H1 (cell line): ENCODE data around the gene HES4. TPM values are rescaled to one million over a fixed set of nuclear protein-coding genes. Genes with fewer than 3 reads are reported as not detected.

Experiments used
- CTCF ChIA-PET: fragments of 300-600 bp; sonication (Branson Sonifier 250); formaldehyde crosslinking; loops from one replicate; lab custom pipeline; 2021; ENCODE audit not compliant: partially characterized antibody; lab: Charles Lee
- POLR2A ChIA-PET: fragments of 300-600 bp; sonication (Branson Sonifier 250); formaldehyde crosslinking; loops from one replicate; lab custom pipeline; 2021; ENCODE audit warnings: inconsistent platforms; ENCODE audit not compliant: partially characterized antibody; lab: Charles Lee
- DNase-seq, 2 experiments: peaks; one replicate each; pipeline versions ENCODE4 v3.0.0 to v3.0.0-alpha.2; 2010 to 2022; ENCODE audit warnings: low spot score in 2 of 2, low read depth in 1 of 2, mixed read lengths in 1 of 2
- FAIRE-seq: peaks from 2 replicates; lab custom pipeline; 2011; peaks lifted over from hg19 to GRCh38; lab: Jason Lieb, UNC
- H2AFZ ChIP-seq: 2 replicates; pipeline ENCODE4 v1.8.1; 2012; ENCODE audit warnings: low read length, inconsistent platforms
- H2AK5ac ChIP-seq: 2 replicates; pipeline ENCODE4 v1.6.1; 2013; ENCODE audit warnings: low read depth, low read length
- H2BK120ac ChIP-seq: replicated peaks from 2 replicates; pipeline ENCODE3; 2013; ENCODE audit warnings: low read depth, low read length, inconsistent platforms
- H2BK12ac ChIP-seq: 2 replicates; pipeline ENCODE4 v1.6.1; 2013; ENCODE audit warnings: low read depth, low read length
- H2BK15ac ChIP-seq: 2 replicates; pipeline ENCODE4 v1.6.1; 2013; ENCODE audit warnings: low read length
- H2BK20ac ChIP-seq: 2 replicates; pipeline ENCODE4 v1.6.1; 2013; ENCODE audit warnings: low read length
- H2BK5ac ChIP-seq: 2 replicates; pipeline ENCODE4 v1.6.1; 2013; ENCODE audit warnings: low read depth, low read length
- H3K14ac ChIP-seq: 2 replicates; pipeline ENCODE4 v1.6.1; 2013; ENCODE audit warnings: inconsistent platforms; ENCODE audit not compliant: insufficient read length
- H3K18ac ChIP-seq: 2 replicates; pipeline ENCODE4 v1.6.1; 2013; ENCODE audit warnings: low read length; ENCODE audit errors: extremely low read depth
- H3K23ac ChIP-seq: 2 replicates; pipeline ENCODE4 v1.6.1; 2013; ENCODE audit warnings: inconsistent platforms; ENCODE audit not compliant: insufficient read length
- H3K23me2 ChIP-seq: 2 replicates; pipeline ENCODE4 v1.6.1; 2013; ENCODE audit warnings: low read depth, low read length
- H3K27ac ChIP-seq: 2 replicates; pipeline ENCODE4 v1.6.1; 2011; ENCODE audit warnings: low read depth, low read length, inconsistent platforms
- H3K27me3 ChIP-seq, 4 experiments: replicated peaks in 1 of 4; 1 replicate in 1 of 4; 2 replicates in 3 of 4; pipeline versions ENCODE4 v1.6.1 to v1.8.1; 2011 to 2013; ENCODE audit warnings: low read length in 3 of 4, mild to moderate bottlenecking in 3 of 4, inconsistent platforms in 2 of 4, mixed read lengths in 2 of 4, moderate library complexity in 1 of 4; ENCODE audit not compliant: control insufficient read depth in 3 of 4, insufficient read depth in 3 of 4; ENCODE audit errors: extremely low read depth in 1 of 4
- H3K36me3 ChIP-seq, 4 experiments: 2 replicates each; pipeline versions ENCODE4 v1.6.1 to v1.8.1; 2011 to 2013; ENCODE audit warnings: mild to moderate bottlenecking in 4 of 4, low read length in 3 of 4, moderate library complexity in 2 of 4, control low read depth in 1 of 4, inconsistent platforms in 1 of 4; ENCODE audit not compliant: insufficient read depth in 4 of 4, control insufficient read depth in 2 of 4
- H3K4ac ChIP-seq: replicated peaks from 2 replicates; pipeline ENCODE3; 2013; ENCODE audit warnings: low read length, low read depth, mixed read lengths, inconsistent platforms; ENCODE audit not compliant: insufficient read length
- H3K4me1 ChIP-seq, 4 experiments: replicated peaks in 1 of 4; 1 replicate in 1 of 4; 2 replicates in 3 of 4; pipeline versions ENCODE4 v1.6.1 to v1.8.1; 2011 to 2013; ENCODE audit warnings: low read length in 3 of 4, inconsistent platforms in 2 of 4, mixed read lengths in 1 of 4; ENCODE audit not compliant: insufficient read depth in 4 of 4, control insufficient read depth in 3 of 4
- H3K4me2 ChIP-seq, 2 experiments: 2 replicates each; pipeline versions ENCODE4 v1.6.1 to v1.8.1; 2011 to 2013; ENCODE audit warnings: low read depth in 2 of 2, low read length in 2 of 2, control low read depth in 1 of 2, inconsistent platforms in 1 of 2, mild to moderate bottlenecking in 1 of 2; ENCODE audit not compliant: insufficient read depth in 1 of 2
- H3K4me3 ChIP-seq, 4 experiments: fragments of 200-600, 300-600 bp in 1 of 4; sonication (generic), shearing (Covaris generic), sonication (Bioruptor Twin) in 1 of 4; 2 replicates each; pipeline versions ENCODE4 v1.5.1 to v1.8.1; 2011 to 2016; ENCODE audit warnings: low read length in 4 of 4, low read depth in 3 of 4, control low read depth in 2 of 4, inconsistent platforms in 2 of 4, mild to moderate bottlenecking in 2 of 4, mixed read lengths in 1 of 4, moderate library complexity in 1 of 4; ENCODE audit not compliant: insufficient read depth in 2 of 4; ENCODE audit errors: extremely low read depth in 1 of 4
- H3K56ac ChIP-seq: replicated peaks from 2 replicates; pipeline ENCODE3; 2013; ENCODE audit warnings: low read depth, mild to moderate bottlenecking, mixed read lengths, low read length, inconsistent platforms; ENCODE audit not compliant: insufficient read length
- H3K79me1 ChIP-seq: 2 replicates; pipeline ENCODE4 v1.6.1; 2013; ENCODE audit warnings: low read depth, low read length, control low read depth
- H3K79me2 ChIP-seq, 2 experiments: 2 replicates each; pipeline versions ENCODE4 v1.6.1 to v1.8.1; 2012 to 2013; ENCODE audit warnings: low read length in 2 of 2, mild to moderate bottlenecking in 2 of 2, inconsistent platforms in 1 of 2; ENCODE audit not compliant: insufficient read depth in 2 of 2, control insufficient read depth in 1 of 2
- H3K9ac ChIP-seq, 4 experiments: replicated peaks in 1 of 4; 1 replicate in 1 of 4; 2 replicates in 3 of 4; pipeline versions ENCODE4 v1.6.1 to v1.8.1; 2011 to 2013; ENCODE audit warnings: low read depth in 3 of 4, low read length in 3 of 4, control low read depth in 2 of 4, mild to moderate bottlenecking in 2 of 4, moderate library complexity in 2 of 4, inconsistent platforms in 1 of 4; ENCODE audit errors: extremely low read depth in 1 of 4
- H3K9me3 ChIP-seq, 2 experiments: 2 replicates each; pipeline versions ENCODE4 v1.6.1 to v1.8.1; 2012 to 2013; ENCODE audit warnings: mild to moderate bottlenecking in 2 of 2, moderate library complexity in 2 of 2, control low read depth in 1 of 2, inconsistent platforms in 1 of 2, low read depth in 1 of 2, low read length in 1 of 2, mixed read lengths in 1 of 2; ENCODE audit not compliant: insufficient read depth in 2 of 2
- H4K20me1 ChIP-seq, 2 experiments: replicated peaks in 1 of 2; 2 replicates each; pipeline versions ENCODE3 to v1.8.1; 2011 to 2013; ENCODE audit warnings: inconsistent platforms in 2 of 2, low read length in 2 of 2, mild to moderate bottlenecking in 1 of 2; ENCODE audit not compliant: insufficient read depth in 2 of 2, control insufficient read depth in 1 of 2
- H4K5ac ChIP-seq: 2 replicates; pipeline ENCODE4 v1.6.1; 2013; ENCODE audit warnings: low read length, low read depth, mixed read lengths, inconsistent platforms; ENCODE audit not compliant: insufficient read length
- H4K8ac ChIP-seq: 2 replicates; pipeline ENCODE4 v1.8.0; 2013; ENCODE audit warnings: mild to moderate bottlenecking, moderate library complexity, low read length, inconsistent platforms; ENCODE audit not compliant: insufficient read depth; ENCODE audit errors: extremely low read depth
- H4K91ac ChIP-seq: replicated peaks from 2 replicates; pipeline ENCODE3; 2013; ENCODE audit warnings: low read length, mixed read lengths, inconsistent platforms; ENCODE audit not compliant: insufficient read length
- CHD1 ChIP-seq: IDR thresholded peaks from 2 replicates; pipeline ENCODE4 v1.6.1; 2012; ENCODE audit warnings: low read depth, low read length, improper control_type of control experiment
- KDM4A ChIP-seq: IDR thresholded peaks from one replicate; pipeline ENCODE4 v1.7.1; 2012; ENCODE audit warnings: low read depth, mild to moderate bottlenecking, moderate library complexity, low read length, inconsistent platforms; ENCODE audit not compliant: severe bottlenecking
- NANOG ChIP-seq: IDR thresholded peaks from 2 replicates; pipeline ENCODE4 v1.6.1; 2011; ENCODE audit warnings: low read length, low read depth, mild to moderate bottlenecking, inconsistent platforms; ENCODE audit not compliant: insufficient read depth, poor library complexity, severe bottlenecking
- RBBP5 ChIP-seq: IDR thresholded peaks from 2 replicates; pipeline ENCODE4 v1.7.1; 2012; ENCODE audit warnings: low read depth, mild to moderate bottlenecking, inconsistent platforms, low read length, moderate library complexity, borderline replicate concordance
- WGBS, 2 experiments: shearing (Covaris generic) in 1 of 2; methylation state at CpG; one replicate each; pipeline versions ENCODE4 v1.1.6 to v1.1.7; 2013 to 2015; ENCODE audit warnings: low lambda C conversion rate in 2 of 2, mixed read lengths in 2 of 2, inconsistent platforms in 1 of 2, low coverage in 1 of 2, missing lambda C conversion rate in 1 of 2; ENCODE audit not compliant: insufficient replicate concordance in 2 of 2, insufficient coverage in 1 of 2, insufficient read length in 1 of 2; ENCODE audit errors: extremely low coverage in 1 of 2, missing lambda C conversion rate in 1 of 2; 5-methylcytosine and 5-hydroxymethylcytosine counted together
- polyA plus RNA-seq, 7 experiments: library from polyadenylated mRNA; depleted of rRNA in 3 of 7; stranded (reverse) in 5 of 7; unstranded in 2 of 7; fragments of >200 nt in 5 of 7; fragments of 200-250 nt in 2 of 7; gene quantifications; 1 replicate in 5 of 7; 2 replicates in 1 of 7; 4 replicates in 1 of 7; pipeline versions ENCODE4 v1.2.1 to v1.2.3, GENCODE V29; 2011 to 2013; ENCODE audit warnings: missing spikeins in 2 of 7, mixed read lengths in 2 of 7
- total RNA-seq: library from RNA; stranded (reverse); fragmentation: NEBNext Ultra II Directional; extraction: Animal tissue kit (Norgen Biotek cat#: 25700); gene quantifications from 2 replicates; pipeline ENCODE4 v1.2.1, GENCODE V29; 2021

HES4 gene
- total and polyA plus RNA-seq, 2 of the 8 experiments (the other 6 are each of a cell fraction or from before 2014, with no cell fraction given), result 2.8 to 3.5 TPM

- Histone ChIP-seq H3K36me3 (peaks cover 0 to 15% (median 5%) of the 10 kb centered on the region in 4 experiments; a peak in 4 of 8 replicates), H2BK120ac (no peak overlapping the region), H2BK15ac (no peak overlapping the region; the same call in 1 of the 2 replicates), H3K56ac (no peak overlapping the region), H2BK20ac (no peak overlapping the region; the same call in 1 of the 2 replicates), H3K23ac (no peak overlapping the region), H2AFZ (no peak overlapping the region), H3K4me2 (no peak overlapping the region), H3K9me3 (no peaks in the 10 kb centered on the region)
- no peak for DNase-seq
- WGBS, 2 experiments, result 88% methylated on average over 9 of the region's 17 CpGs; no CpG with 5 or more reads in 1 of the 2 experiments
- TF ChIP-seq KDM4A, result no peak
- no peak for TF ChIP-seq RBBP5
- TF ChIP-seq NANOG, result no peak
- no peak for TF ChIP-seq CHD1
- TF ChIP-seq, all 59 proteins: peak for 0
- Histone ChIP-seq H3K27me3 (no peaks in the 10 kb centered on the region; a peak in 2 of 7 replicates), H3K79me2 (peaks cover 0 to 8% of the 10 kb centered on the region in 2 experiments; a peak in 1 of 4 replicates), H2BK12ac (peak overlapping the region; percentile 75; the same call in 1 of the 2 replicates), H4K8ac (peak overlapping the region; percentile 68; the same call in 1 of the 2 replicates), H3K18ac (no peak overlapping the region), H4K5ac (no peak overlapping the region), H3K4ac (no peak overlapping the region), H2AK5ac (no peak overlapping the region), H4K20me1 (peaks cover 4 to 29% of the 10 kb centered on the region in 2 experiments), H4K91ac (no peak overlapping the region), H3K4me3 (no peak overlapping the region), H3K14ac (no peak overlapping the region), H3K79me1 (peaks cover 13% of the 10 kb centered on the region), H3K4me1 (peaks cover 0 to 55% (median 35%) of the 10 kb centered on the region in 4 experiments; a peak in 6 of 7 replicates), H3K27ac (no peak overlapping the region), H2BK5ac (no peak overlapping the region), H3K9ac (no peak overlapping the region), H3K23me2 (peaks cover 3% of the 10 kb centered on the region)
- ChIA-PET POLR2A (interaction anchor here (0.7 to 1.1 kb wide), 4 partner anchors 14 to 54 kb away, joined by 3 to 8 read pairs (median 4); partner anchors contain the start of gene ISG15), CTCF (interaction anchor here (0.7 to 1.6 kb wide), 3 partner anchors 13 to 46 kb away, joined by 3 to 6 read pairs (median 3); partner anchors contain the start of gene PERM1)
- FAIRE-seq, result no peak
Observed at GRCh38 chr1:1027791-1028190, 27.9 kb upstream of the HES4 start.
